ENCODE results near the gene DNAJB13.
"Not testable (repeated sequence)": the region's sequence is repeated elsewhere in the genome, so short reads cannot be mapped to it uniquely, and the experiment has no call there.

Gene DNAJB13

GRCh38 chr11:73936047-73936446, 14.8 kb upstream of the DNAJB13 start:
- H3K4me1 ChIP-seq (ENCODE audit: control insufficient read depth in 1 of 2, insufficient read depth in 2 of 2, low read length in 2 of 2); H4K8ac ChIP-seq (ENCODE audit: low read depth, low read length); H3K18ac ChIP-seq (ENCODE audit: low read length); H3K27me3 ChIP-seq (ENCODE audit: insufficient read depth, low read length); H3K4me3 ChIP-seq (ENCODE audit: low read depth, low read length); H2AK5ac ChIP-seq (ENCODE audit: low read length); H4K12ac ChIP-seq (ENCODE audit: low read depth, low read length); H3K4ac ChIP-seq (ENCODE audit: low read depth, low read length); H3K79me1 ChIP-seq (ENCODE audit: low read length); H4K91ac ChIP-seq (ENCODE audit: low read depth, low read length); H3K9ac ChIP-seq (ENCODE audit: low read length); H3K4me2 ChIP-seq (ENCODE audit: low read length); H3K79me2 ChIP-seq (ENCODE audit: control insufficient read depth, insufficient read depth, low read length, poor library complexity); H3K14ac ChIP-seq (ENCODE audit: low read length); H2BK5ac ChIP-seq (ENCODE audit: low read depth, low read length, poor library complexity); H2BK120ac ChIP-seq (ENCODE audit: insufficient read depth, low read length, poor library complexity); DNase-seq; H3K23ac ChIP-seq (ENCODE audit: low read length); H2AFZ ChIP-seq (ENCODE audit: insufficient read depth, low read length, poor library complexity); H2BK12ac ChIP-seq (ENCODE audit: low read length); H3K27ac ChIP-seq (ENCODE audit: low read depth, low read length); H3K36me3 ChIP-seq (ENCODE audit: control insufficient read depth in 1 of 2, insufficient read depth in 2 of 2, low read length in 2 of 2): not testable (repeated sequence)
- WGBS (ENCODE audit: extremely low coverage, insufficient coverage, insufficient read length) = no CpG with 5 or more reads among the region's 25 CpGs
- H3K9me3 ChIP-seq (ENCODE audit: insufficient read depth, low read depth, low read length) = peaks cover 18% of the 10 kb centered on the region

DNA sequence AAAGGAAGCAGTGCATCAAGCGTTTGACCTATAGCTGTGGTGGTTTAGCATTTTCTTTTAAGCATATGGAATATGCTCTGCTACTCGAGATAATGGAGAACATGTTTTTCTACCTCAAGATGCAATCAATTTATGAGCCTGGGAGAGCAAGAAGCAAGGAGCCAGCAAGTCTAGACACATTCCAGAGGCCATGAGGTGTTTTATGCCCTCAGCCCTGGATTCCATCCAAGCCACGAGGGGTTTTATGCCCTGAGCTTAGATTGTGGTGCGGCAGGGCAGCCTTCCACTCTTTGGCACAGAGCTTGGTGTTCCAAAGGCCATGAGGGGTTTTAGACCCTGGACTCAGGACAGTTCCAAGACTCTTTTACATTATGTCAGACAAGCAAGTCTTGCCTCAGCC, 11.7 kb upstream of the DNAJB13 start:
- Histone ChIP-seq H4K91ac (ENCODE audit: low read depth, low read length) (no peak overlapping the region), H4K12ac (ENCODE audit: low read depth, low read length) (no peak overlapping the region), H2BK120ac (ENCODE audit: insufficient read depth, low read length, poor library complexity) (no peak overlapping the region), H3K18ac (ENCODE audit: low read length) (no peak overlapping the region), H4K8ac (ENCODE audit: low read depth, low read length) (no peak overlapping the region), H3K79me1 (ENCODE audit: low read length) (no peaks in the 10 kb centered on the region), H2AFZ (ENCODE audit: insufficient read depth, low read length, poor library complexity) (no peak overlapping the region), H3K4me2 (ENCODE audit: low read length) (no peak overlapping the region), H2BK5ac (ENCODE audit: low read depth, low read length, poor library complexity) (no peak overlapping the region), H3K4me3 (ENCODE audit: low read depth, low read length) (no peak overlapping the region), H3K4ac (ENCODE audit: low read depth, low read length) (no peak overlapping the region), H3K79me2 (ENCODE audit: control insufficient read depth, insufficient read depth, low read length, poor library complexity) (no peaks in the 10 kb centered on the region), H3K9me3 (ENCODE audit: insufficient read depth, low read depth, low read length) (peaks cover 20% of the 10 kb centered on the region), H3K27me3 (ENCODE audit: insufficient read depth, low read length) (no peaks in the 10 kb centered on the region), H2BK12ac (ENCODE audit: low read length) (no peak overlapping the region), H3K9ac (ENCODE audit: low read length) (no peak overlapping the region), H3K23ac (ENCODE audit: low read length) (no peak overlapping the region), H3K4me1 (ENCODE audit: control insufficient read depth in 1 of 2, insufficient read depth in 2 of 2, low read length in 2 of 2) (no peaks in the 10 kb centered on the region), H2AK5ac (ENCODE audit: low read length) (no peak overlapping the region), H3K14ac (ENCODE audit: low read length) (no peak overlapping the region), H3K27ac (ENCODE audit: low read depth, low read length) (no peak overlapping the region), H3K36me3 (ENCODE audit: control insufficient read depth in 1 of 2, insufficient read depth in 2 of 2, low read length in 2 of 2) (peaks cover 3 to 11% of the 10 kb centered on the region in 2 experiments)
- WGBS (ENCODE audit: extremely low coverage, insufficient coverage, insufficient read length) = no CpG with 5 or more reads among the region's 4 CpGs
- peak; percentile 7 to 54 for DNase-seq

GRCh38 chr11:73940801-73941570, 9.8 kb upstream of the DNAJB13 start:
- Histone ChIP-seq H3K18ac (ENCODE audit: low read length) (no peak overlapping the region), H2AFZ (ENCODE audit: insufficient read depth, low read length, poor library complexity) (no peak overlapping the region), H3K14ac (ENCODE audit: low read length) (no peak overlapping the region), H2BK12ac (ENCODE audit: low read length) (no peak overlapping the region), H3K79me1 (ENCODE audit: low read length) (no peaks in the 10 kb centered on the region), H3K23ac (ENCODE audit: low read length) (no peak overlapping the region), H4K91ac (ENCODE audit: low read depth, low read length) (no peak overlapping the region), H3K9ac (ENCODE audit: low read length) (no peak overlapping the region), H3K4me2 (ENCODE audit: low read length) (no peak overlapping the region), H3K27me3 (ENCODE audit: insufficient read depth, low read length) (no peaks in the 10 kb centered on the region), H4K12ac (ENCODE audit: low read depth, low read length) (no peak overlapping the region), H2BK5ac (ENCODE audit: low read depth, low read length, poor library complexity) (no peak overlapping the region), H3K27ac (ENCODE audit: low read depth, low read length) (no peak overlapping the region), H3K4ac (ENCODE audit: low read depth, low read length) (no peak overlapping the region), H3K4me3 (ENCODE audit: low read depth, low read length) (no peak overlapping the region), H3K79me2 (ENCODE audit: control insufficient read depth, insufficient read depth, low read length, poor library complexity) (no peaks in the 10 kb centered on the region), H3K36me3 (ENCODE audit: control insufficient read depth in 1 of 2, insufficient read depth in 2 of 2, low read length in 2 of 2) (peaks cover 3 to 11% of the 10 kb centered on the region in 2 experiments), H2AK5ac (ENCODE audit: low read length) (no peak overlapping the region), H4K8ac (ENCODE audit: low read depth, low read length) (no peak overlapping the region), H2BK120ac (ENCODE audit: insufficient read depth, low read length, poor library complexity) (no peak overlapping the region), H3K9me3 (ENCODE audit: insufficient read depth, low read depth, low read length) (peaks cover 22% of the 10 kb centered on the region), H3K4me1 (ENCODE audit: control insufficient read depth in 1 of 2, insufficient read depth in 2 of 2, low read length in 2 of 2) (no peaks in the 10 kb centered on the region)
- DNase-seq = no peak
- WGBS (ENCODE audit: extremely low coverage, insufficient coverage, insufficient read length) = no CpG with 5 or more reads among the region's 9 CpGs

DNA sequence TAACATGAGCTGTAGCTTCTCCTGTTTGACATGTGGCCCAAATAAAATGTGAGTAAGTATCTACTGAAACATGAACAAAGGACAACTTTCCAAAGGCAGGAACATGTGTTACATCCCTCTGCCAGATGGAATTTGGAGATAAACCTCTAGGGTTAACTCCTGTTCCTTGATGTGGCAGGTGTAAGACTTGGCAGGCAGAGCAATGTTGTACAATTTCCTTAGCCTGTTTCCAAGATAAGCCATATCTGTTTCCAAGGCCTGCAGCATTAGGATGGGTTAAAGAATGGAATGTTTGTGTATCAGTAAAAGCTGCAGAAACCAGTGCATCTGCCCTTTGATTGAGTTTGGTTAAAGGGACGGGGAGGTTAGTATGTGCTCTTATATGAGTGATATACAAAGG, 8.8 kb upstream of the DNAJB13 start:
- Histone ChIP-seq H3K79me1 (ENCODE audit: low read length) (no peaks in the 10 kb centered on the region), H2BK120ac (ENCODE audit: insufficient read depth, low read length, poor library complexity) (no peak overlapping the region), H2BK5ac (ENCODE audit: low read depth, low read length, poor library complexity) (no peak overlapping the region), H2AFZ (ENCODE audit: insufficient read depth, low read length, poor library complexity) (no peak overlapping the region), H2BK12ac (ENCODE audit: low read length) (no peak overlapping the region), H3K4me3 (ENCODE audit: low read depth, low read length) (no peak overlapping the region), H3K79me2 (ENCODE audit: control insufficient read depth, insufficient read depth, low read length, poor library complexity) (no peaks in the 10 kb centered on the region), H3K4me1 (ENCODE audit: control insufficient read depth in 1 of 2, insufficient read depth in 2 of 2, low read length in 2 of 2) (no peaks in the 10 kb centered on the region), H4K91ac (ENCODE audit: low read depth, low read length) (no peak overlapping the region), H3K18ac (ENCODE audit: low read length) (no peak overlapping the region), H4K12ac (ENCODE audit: low read depth, low read length) (no peak overlapping the region), H3K4me2 (ENCODE audit: low read length) (no peak overlapping the region), H3K23ac (ENCODE audit: low read length) (no peak overlapping the region), H3K27me3 (ENCODE audit: insufficient read depth, low read length) (no peaks in the 10 kb centered on the region), H2AK5ac (ENCODE audit: low read length) (no peak overlapping the region), H3K9ac (ENCODE audit: low read length) (no peak overlapping the region), H3K36me3 (ENCODE audit: control insufficient read depth in 1 of 2, insufficient read depth in 2 of 2, low read length in 2 of 2) (peaks cover 6 to 13% of the 10 kb centered on the region in 2 experiments), H3K14ac (ENCODE audit: low read length) (no peak overlapping the region), H3K9me3 (ENCODE audit: insufficient read depth, low read depth, low read length) (peaks cover 24% of the 10 kb centered on the region), H3K4ac (ENCODE audit: low read depth, low read length) (no peak overlapping the region), H3K27ac (ENCODE audit: low read depth, low read length) (no peak overlapping the region), H4K8ac (ENCODE audit: low read depth, low read length) (no peak overlapping the region)
- DNase-seq = peak in 1 of 2 donors; percentile 70
- WGBS (ENCODE audit: extremely low coverage, insufficient coverage, insufficient read length) = no CpG with 5 or more reads among the region's 1 CpG

Measured in trophoblast cell (in vitro differentiated cells and primary cell).